ENCODE results near the gene SERPINB11.

DNA sequence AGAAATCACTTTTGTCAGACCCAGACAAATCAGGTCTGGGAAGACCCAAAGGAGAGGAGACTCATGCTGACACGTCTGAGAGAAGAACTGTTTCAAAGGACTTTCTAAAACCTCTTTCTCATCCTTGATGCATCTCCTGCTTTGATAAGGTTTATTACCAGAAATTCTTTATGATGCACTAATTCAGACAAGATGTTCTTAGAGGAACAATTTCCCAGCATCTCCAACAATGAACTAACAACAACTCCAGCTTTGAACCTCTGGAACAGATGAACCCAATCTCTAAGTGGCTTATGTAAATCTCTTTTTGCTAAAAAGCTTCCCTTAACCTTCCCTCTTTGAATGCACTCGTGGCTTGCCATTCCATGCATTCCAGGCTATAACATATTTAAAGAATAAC, 15.9 kb upstream of the SERPINB11 start:
- TF ChIP-seq, protein P1, sequence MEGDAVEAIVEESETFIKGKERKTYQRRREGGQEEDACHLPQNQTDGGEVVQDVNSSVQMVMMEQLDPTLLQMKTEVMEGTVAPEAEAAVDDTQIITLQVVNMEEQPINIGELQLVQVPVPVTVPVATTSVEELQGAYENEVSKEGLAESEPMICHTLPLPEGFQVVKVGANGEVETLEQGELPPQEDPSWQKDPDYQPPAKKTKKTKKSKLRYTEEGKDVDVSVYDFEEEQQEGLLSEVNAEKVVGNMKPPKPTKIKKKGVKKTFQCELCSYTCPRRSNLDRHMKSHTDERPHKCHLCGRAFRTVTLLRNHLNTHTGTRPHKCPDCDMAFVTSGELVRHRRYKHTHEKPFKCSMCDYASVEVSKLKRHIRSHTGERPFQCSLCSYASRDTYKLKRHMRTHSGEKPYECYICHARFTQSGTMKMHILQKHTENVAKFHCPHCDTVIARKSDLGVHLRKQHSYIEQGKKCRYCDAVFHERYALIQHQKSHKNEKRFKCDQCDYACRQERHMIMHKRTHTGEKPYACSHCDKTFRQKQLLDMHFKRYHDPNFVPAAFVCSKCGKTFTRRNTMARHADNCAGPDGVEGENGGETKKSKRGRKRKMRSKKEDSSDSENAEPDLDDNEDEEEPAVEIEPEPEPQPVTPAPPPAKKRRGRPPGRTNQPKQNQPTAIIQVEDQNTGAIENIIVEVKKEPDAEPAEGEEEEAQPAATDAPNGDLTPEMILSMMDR (IDR thresholded peaks at IDR 0.05) = no peak
- no peak for TF ChIP-seq JUND (IDR thresholded peaks at IDR 0.05)
- TF ChIP-seq TAF1 (IDR thresholded peaks at IDR 0.05; ENCODE audit: borderline replicate concordance, low read depth, low read length) = no peak
- TF ChIP-seq MEF2A (IDR thresholded peaks at IDR 0.05; ENCODE audit: borderline replicate concordance, low read depth) = no peak
- TF ChIP-seq EZH2phosphoT487 (IDR thresholded peaks at IDR 0.05; ENCODE audit: borderline replicate concordance, low read depth) = no peak
- TF ChIP-seq CHD2 (IDR thresholded peaks at IDR 0.05; ENCODE audit: low read length, partially characterized antibody) = no peak
- TF ChIP-seq POLR2AphosphoS5 (IDR thresholded peaks at IDR 0.05; ENCODE audit: low read depth, low read length) = no peak
- TF ChIP-seq RFX5 (IDR thresholded peaks at IDR 0.05; ENCODE audit: low read length) = no peak
- no peak for TF ChIP-seq ELF1 (IDR thresholded peaks at IDR 0.05)
- TF ChIP-seq EP300 (IDR thresholded peaks at IDR 0.05; ENCODE audit: borderline replicate concordance in 1 of 2, low read depth in 1 of 2, low read length in 1 of 2) = no peak
- TF ChIP-seq FOXM1 (IDR thresholded peaks at IDR 0.05; ENCODE audit: low read depth) = no peak
- no peak for TF ChIP-seq GABPA (IDR thresholded peaks at IDR 0.05; ENCODE audit: low read depth)
- TF ChIP-seq NFIC (IDR thresholded peaks at IDR 0.05; ENCODE audit: borderline replicate concordance) = no peak

Data from SK-N-SH (cell line).